ENCODE data around the gene PID1. TPM values are rescaled to one million over a fixed set of nuclear protein-coding genes. Genes with fewer than 3 reads are reported as not detected.

PID1 gene
- polyA plus RNA-seq, 1 donor: 12.4 TPM

DNA sequence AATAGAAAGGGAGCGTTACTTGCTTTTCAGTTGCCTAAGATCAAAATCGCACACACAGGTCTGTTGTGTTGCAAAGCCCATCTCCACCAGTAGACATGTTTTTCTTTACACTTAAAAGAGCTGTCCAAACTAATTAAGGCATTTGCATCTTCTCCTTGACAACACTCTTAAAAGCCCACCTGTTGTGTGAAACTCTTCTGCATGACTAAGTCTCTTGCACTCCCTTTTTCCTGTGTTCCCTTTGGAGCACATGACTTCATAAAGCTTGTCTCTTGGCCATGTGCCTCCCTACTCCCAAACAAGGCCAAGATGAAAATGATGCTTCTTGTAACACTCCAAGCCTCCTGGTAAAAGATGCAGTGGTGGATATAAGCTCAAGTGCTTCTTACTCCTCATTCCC lies 26.1 kb downstream of the PID1 start:
- Histone ChIP-seq H3K27ac (ENCODE audit: low read length) (no peak overlapping the region), H3K9me3 (ENCODE audit: control insufficient read depth, low read depth, low read length) (peaks cover 9% of the 10 kb centered on the region), H3K36me3 (ENCODE audit: control insufficient read depth, insufficient read depth, low read length) (no peaks in the 10 kb centered on the region), H3K4me3 (ENCODE audit: low read length) (no peak overlapping the region), H3K27me3 (ENCODE audit: control insufficient read depth, insufficient read depth, low read length) (no peaks in the 10 kb centered on the region), H3K4me1 (ENCODE audit: control insufficient read depth, insufficient read depth, low read length) (no peaks in the 10 kb centered on the region)
- DNase-seq: no peak
- WGBS (ENCODE audit: insufficient coverage, low lambda C conversion rate): no CpG with 5 or more reads among the region's 2 CpGs

GRCh38 chr2:229243890-229244560 lies 27.1 kb downstream of the PID1 start:
- peaks cover 9% of the 10 kb centered on the region for H3K9me3 ChIP-seq (ENCODE audit: control insufficient read depth, low read depth, low read length)
- WGBS (ENCODE audit: insufficient coverage, low lambda C conversion rate): 40% methylated on average over 1 of the region's 2 CpGs
- H3K36me3 ChIP-seq (ENCODE audit: control insufficient read depth, insufficient read depth, low read length): no peaks in the 10 kb centered on the region
- no peak for DNase-seq
- H3K4me1 ChIP-seq (ENCODE audit: control insufficient read depth, insufficient read depth, low read length): no peaks in the 10 kb centered on the region
- H3K27me3 ChIP-seq (ENCODE audit: control insufficient read depth, insufficient read depth, low read length): no peaks in the 10 kb centered on the region
- H3K27ac ChIP-seq (ENCODE audit: low read length): no peak overlapping the region
- H3K4me3 ChIP-seq (ENCODE audit: low read length): no peak overlapping the region

DNA sequence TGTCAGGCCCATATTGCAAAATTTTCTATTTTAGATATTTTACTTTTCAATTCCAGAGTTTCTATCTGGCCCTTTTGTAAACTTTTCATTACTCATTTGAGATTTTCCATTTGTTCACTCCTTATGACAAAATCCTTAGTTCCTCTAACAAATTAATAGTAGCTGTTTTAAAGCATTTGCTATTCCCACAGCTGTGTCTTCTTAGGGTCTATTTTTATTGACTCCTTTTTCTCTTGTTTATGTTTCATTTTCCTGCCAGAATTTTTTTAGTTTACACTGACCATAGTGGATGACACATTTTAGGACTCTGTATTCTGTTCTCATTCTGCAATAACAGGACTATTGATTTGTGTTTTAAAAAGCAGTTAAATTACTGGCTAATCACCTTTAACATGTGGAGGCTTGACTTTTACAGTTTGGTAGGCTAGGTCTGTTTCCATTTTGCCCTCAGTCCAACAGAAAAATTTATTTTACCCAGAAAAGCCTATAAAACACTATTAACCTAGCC lies 30.0 kb downstream of the PID1 start:
- Histone ChIP-seq H3K27me3 (ENCODE audit: control insufficient read depth, insufficient read depth, low read length) (no peaks in the 10 kb centered on the region), H3K4me3 (ENCODE audit: low read length) (no peak overlapping the region), H3K27ac (ENCODE audit: low read length) (no peak overlapping the region), H3K36me3 (ENCODE audit: control insufficient read depth, insufficient read depth, low read length) (no peaks in the 10 kb centered on the region), H3K4me1 (ENCODE audit: control insufficient read depth, insufficient read depth, low read length) (no peaks in the 10 kb centered on the region), H3K9me3 (ENCODE audit: control insufficient read depth, low read depth, low read length) (peaks cover 9% of the 10 kb centered on the region)
- no peak for DNase-seq

GRCh38 chr2:229239021-229239420 lies 32.1 kb downstream of the PID1 start:
- no peaks in the 10 kb centered on the region for H3K36me3 ChIP-seq (ENCODE audit: control insufficient read depth, insufficient read depth, low read length)
- H3K4me1 ChIP-seq (ENCODE audit: control insufficient read depth, insufficient read depth, low read length): no peaks in the 10 kb centered on the region
- H3K27ac ChIP-seq (ENCODE audit: low read length): no peak overlapping the region
- WGBS (ENCODE audit: insufficient coverage, low lambda C conversion rate): no CpG with 5 or more reads among the region's 2 CpGs
- peaks cover 9% of the 10 kb centered on the region for H3K9me3 ChIP-seq (ENCODE audit: control insufficient read depth, low read depth, low read length)
- H3K4me3 ChIP-seq (ENCODE audit: low read length): no peak overlapping the region
- DNase-seq: no peak
- H3K27me3 ChIP-seq (ENCODE audit: control insufficient read depth, insufficient read depth, low read length): no peaks in the 10 kb centered on the region

GRCh38 chr2:229237270-229237669 lies 33.8 kb downstream of the PID1 start:
- Histone ChIP-seq H3K4me1 (ENCODE audit: control insufficient read depth, insufficient read depth, low read length) (no peaks in the 10 kb centered on the region), H3K36me3 (ENCODE audit: control insufficient read depth, insufficient read depth, low read length) (no peaks in the 10 kb centered on the region), H3K4me3 (ENCODE audit: low read length) (no peak overlapping the region), H3K27me3 (ENCODE audit: control insufficient read depth, insufficient read depth, low read length) (no peaks in the 10 kb centered on the region), H3K9me3 (ENCODE audit: control insufficient read depth, low read depth, low read length) (peaks cover 5% of the 10 kb centered on the region), H3K27ac (ENCODE audit: low read length) (no peak overlapping the region)
- no CpG with 5 or more reads among the region's 2 CpGs for WGBS (ENCODE audit: insufficient coverage, low lambda C conversion rate)
- DNase-seq: no peak

DNA sequence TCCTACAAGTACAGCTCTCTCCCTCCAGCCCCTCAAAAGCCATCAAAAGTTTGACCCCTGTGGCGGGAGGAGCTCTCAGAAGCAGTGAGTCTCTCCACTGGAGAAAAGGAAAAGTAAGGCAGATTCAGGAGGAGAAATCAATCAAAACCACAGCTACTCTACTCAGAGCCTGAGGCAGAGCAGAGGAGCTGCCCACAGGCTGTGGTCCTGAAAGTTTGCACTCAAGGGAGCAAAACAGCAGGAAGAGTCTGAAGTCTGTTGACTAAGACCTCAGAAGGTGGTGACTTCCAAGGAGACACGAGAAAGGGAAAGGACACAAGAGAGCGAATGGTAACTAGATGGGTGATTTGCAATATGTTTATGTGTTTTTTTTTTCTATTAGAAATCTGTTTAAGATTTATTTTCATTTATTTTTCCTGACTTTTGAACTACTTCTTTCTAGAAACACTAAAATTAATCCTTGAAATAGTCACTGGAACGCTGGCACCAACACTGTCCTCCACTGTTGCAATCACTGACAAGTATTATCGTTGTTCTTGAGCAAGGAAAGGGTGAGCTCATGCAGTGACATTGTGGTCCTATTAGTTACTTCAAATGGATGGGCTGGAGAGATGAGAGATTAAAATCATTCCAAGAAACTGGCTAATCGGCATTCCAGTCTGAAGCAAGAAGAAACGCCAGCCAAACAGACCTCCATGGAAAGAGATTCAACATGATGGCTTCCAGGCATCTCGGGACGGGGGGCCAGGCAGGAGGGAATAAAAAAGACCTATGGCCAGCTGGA lies 35.8 kb downstream of the PID1 start:
- no CpG with 5 or more reads among the region's 9 CpGs for WGBS (ENCODE audit: insufficient coverage, low lambda C conversion rate)
- Histone ChIP-seq H3K27ac (ENCODE audit: low read length) (no peak overlapping the region), H3K36me3 (ENCODE audit: control insufficient read depth, insufficient read depth, low read length) (no peaks in the 10 kb centered on the region), H3K9me3 (ENCODE audit: control insufficient read depth, low read depth, low read length) (no peaks in the 10 kb centered on the region), H3K4me3 (ENCODE audit: low read length) (no peak overlapping the region), H3K27me3 (ENCODE audit: control insufficient read depth, insufficient read depth, low read length) (no peaks in the 10 kb centered on the region), H3K4me1 (ENCODE audit: control insufficient read depth, insufficient read depth, low read length) (no peaks in the 10 kb centered on the region)
- DNase-seq: no peak

DNA sequence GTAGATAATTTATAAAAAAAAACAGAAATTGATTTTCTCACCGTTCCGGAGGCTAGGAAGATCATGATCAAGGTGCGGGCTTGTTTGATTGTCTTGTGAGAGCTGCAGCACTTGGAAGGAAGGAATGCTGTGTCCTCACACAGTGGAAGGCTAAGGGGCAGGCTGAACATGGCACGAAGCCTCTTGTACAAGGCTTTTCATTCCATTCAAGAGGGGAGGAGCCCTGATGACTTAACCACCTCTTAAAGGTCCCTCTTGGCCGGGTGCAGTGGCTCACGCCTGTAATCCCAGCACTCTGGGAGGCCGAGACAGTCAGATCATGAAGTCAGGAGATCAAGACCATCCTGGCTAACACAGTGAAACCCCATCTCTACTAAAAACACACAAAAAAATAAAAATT lies 39.2 kb downstream of the PID1 start:
- no peak for DNase-seq
- Histone ChIP-seq H3K27me3 (ENCODE audit: control insufficient read depth, insufficient read depth, low read length) (no peaks in the 10 kb centered on the region), H3K36me3 (ENCODE audit: control insufficient read depth, insufficient read depth, low read length) (no peaks in the 10 kb centered on the region), H3K4me1 (ENCODE audit: control insufficient read depth, insufficient read depth, low read length) (no peaks in the 10 kb centered on the region), H3K4me3 (ENCODE audit: low read length) (no peak overlapping the region), H3K9me3 (ENCODE audit: control insufficient read depth, low read depth, low read length) (no peaks in the 10 kb centered on the region), H3K27ac (ENCODE audit: low read length) (no peak overlapping the region)
- WGBS (ENCODE audit: insufficient coverage, low lambda C conversion rate): no CpG with 5 or more reads among the region's 7 CpGs

- H3K4me3 ChIP-seq (ENCODE audit: low read length): no peak overlapping the region
- no peaks in the 10 kb centered on the region for H3K4me1 ChIP-seq (ENCODE audit: control insufficient read depth, insufficient read depth, low read length)
- no peak overlapping the region for H3K27ac ChIP-seq (ENCODE audit: low read length)
- no peaks in the 10 kb centered on the region for H3K36me3 ChIP-seq (ENCODE audit: control insufficient read depth, insufficient read depth, low read length)
- no peak for DNase-seq
- no peaks in the 10 kb centered on the region for H3K27me3 ChIP-seq (ENCODE audit: control insufficient read depth, insufficient read depth, low read length)
- no peaks in the 10 kb centered on the region for H3K9me3 ChIP-seq (ENCODE audit: control insufficient read depth, low read depth, low read length)
- no CpG with 5 or more reads among the region's 3 CpGs for WGBS (ENCODE audit: insufficient coverage, low lambda C conversion rate)
Observed at GRCh38 chr2:229231328-229231868, 39.7 kb downstream of the PID1 start.

DNA sequence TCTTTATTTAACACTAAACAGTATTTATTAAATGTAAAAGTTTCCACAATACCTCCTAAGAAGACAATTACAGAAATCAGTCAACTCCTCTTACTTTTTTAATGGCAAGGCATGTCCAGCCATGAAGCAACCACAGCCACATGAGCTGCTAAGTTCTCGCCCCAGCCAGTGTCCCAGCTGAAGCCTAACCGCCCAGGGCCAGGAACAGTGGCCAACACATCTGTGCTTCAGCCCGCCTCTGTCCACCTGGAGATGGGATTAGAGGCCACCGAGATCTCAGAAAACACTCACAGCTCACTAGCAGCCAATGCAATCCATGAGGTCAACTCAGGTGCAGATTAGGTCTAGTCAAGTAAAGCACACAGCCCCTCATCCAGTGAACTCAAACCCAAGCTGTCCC lies 40.2 kb downstream of the PID1 start:
- DNase-seq: no peak
- WGBS (ENCODE audit: insufficient coverage, low lambda C conversion rate): no CpG with 5 or more reads among the region's 4 CpGs

DNA sequence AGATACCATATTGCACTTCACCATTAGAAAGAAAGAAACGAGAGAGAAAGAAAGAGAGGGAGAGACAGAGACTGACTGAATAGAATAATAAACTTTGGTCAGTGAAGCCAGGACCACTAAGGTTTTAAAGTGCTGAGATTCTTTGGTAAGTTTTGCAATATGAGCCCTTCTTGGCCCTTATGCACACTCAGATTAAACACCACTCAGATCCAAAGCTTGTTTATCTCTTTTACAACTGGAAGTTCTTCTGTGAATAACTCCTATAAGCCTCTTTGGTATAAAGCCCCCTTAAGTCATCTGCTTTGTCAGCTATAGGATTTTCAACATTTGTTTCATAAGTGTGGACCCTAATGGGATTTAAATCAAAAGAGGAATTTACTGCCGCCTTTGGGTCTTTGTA lies 40.8 kb downstream of the PID1 start:
- Histone ChIP-seq H3K27ac (ENCODE audit: low read length) (no peak overlapping the region), H3K36me3 (ENCODE audit: control insufficient read depth, insufficient read depth, low read length) (no peaks in the 10 kb centered on the region), H3K4me3 (ENCODE audit: low read length) (no peak overlapping the region), H3K9me3 (ENCODE audit: control insufficient read depth, low read depth, low read length) (no peaks in the 10 kb centered on the region), H3K27me3 (ENCODE audit: control insufficient read depth, insufficient read depth, low read length) (no peaks in the 10 kb centered on the region), H3K4me1 (ENCODE audit: control insufficient read depth, insufficient read depth, low read length) (no peaks in the 10 kb centered on the region)
- 88% methylated on average over 2 of the region's 2 CpGs for WGBS (ENCODE audit: insufficient coverage, low lambda C conversion rate)
- DNase-seq: peak in 1 of 2 donors; percentile 16

More for the DNA sequence above, 40.2 kb downstream of the PID1 start:
- Histone ChIP-seq H3K27me3 (ENCODE audit: control insufficient read depth, insufficient read depth, low read length) (no peaks in the 10 kb centered on the region), H3K27ac (ENCODE audit: low read length) (no peak overlapping the region), H3K9me3 (ENCODE audit: control insufficient read depth, low read depth, low read length) (no peaks in the 10 kb centered on the region), H3K4me3 (ENCODE audit: low read length) (no peak overlapping the region), H3K36me3 (ENCODE audit: control insufficient read depth, insufficient read depth, low read length) (no peaks in the 10 kb centered on the region), H3K4me1 (ENCODE audit: control insufficient read depth, insufficient read depth, low read length) (no peaks in the 10 kb centered on the region)
